ENCODE results near the gene ADCY2. TPM values are rescaled to one million over a fixed set of nuclear protein-coding genes. Genes with fewer than 3 reads are reported as not detected.

ADCY2 gene
- polyA plus RNA-seq, 1 of the 3 experiments (the other 2 are of a cell fraction): not detected

- WGBS (ENCODE audit: low lambda C conversion rate): 5% methylated on average over 2 of the region's 2 CpGs
- Histone ChIP-seq H3K79me2 (ENCODE audit: insufficient read depth) (no peaks in the 10 kb centered on the region), H3K9ac (no peak overlapping the region), H3K27me3 (ENCODE audit: insufficient read depth) (no peaks in the 10 kb centered on the region), H3K9me2 (no peaks in the 10 kb centered on the region), H3K4me1 (ENCODE audit: control insufficient read depth in 1 of 2, insufficient read depth in 2 of 2, low read depth in 1 of 2, low read length in 1 of 2) (no peaks in the 10 kb centered on the region), H2AFZ (ENCODE audit: low read depth) (no peak overlapping the region), H3K36me3 (replicated peaks in 1 of 2; ENCODE audit: control insufficient read depth in 1 of 2, insufficient read depth in 2 of 2, low read length in 1 of 2) (no peaks in the 10 kb centered on the region), H3F3A (replicated peaks; ENCODE audit: insufficient read depth) (no peaks in the 10 kb centered on the region), H4K20me1 (ENCODE audit: insufficient read depth) (no peaks in the 10 kb centered on the region), H3K4me2 (no peak overlapping the region), H3K9me3 (no peaks in the 10 kb centered on the region), H3K27ac (ENCODE audit: low read depth in 2 of 2, low read length in 1 of 2) (no peak overlapping the region), H3K4me3 (ENCODE audit: low read depth in 2 of 2, low read length in 1 of 2) (no peak overlapping the region)
- CTCF ChIA-PET: no interaction called here
- TF ChIP-seq, protein P1, sequence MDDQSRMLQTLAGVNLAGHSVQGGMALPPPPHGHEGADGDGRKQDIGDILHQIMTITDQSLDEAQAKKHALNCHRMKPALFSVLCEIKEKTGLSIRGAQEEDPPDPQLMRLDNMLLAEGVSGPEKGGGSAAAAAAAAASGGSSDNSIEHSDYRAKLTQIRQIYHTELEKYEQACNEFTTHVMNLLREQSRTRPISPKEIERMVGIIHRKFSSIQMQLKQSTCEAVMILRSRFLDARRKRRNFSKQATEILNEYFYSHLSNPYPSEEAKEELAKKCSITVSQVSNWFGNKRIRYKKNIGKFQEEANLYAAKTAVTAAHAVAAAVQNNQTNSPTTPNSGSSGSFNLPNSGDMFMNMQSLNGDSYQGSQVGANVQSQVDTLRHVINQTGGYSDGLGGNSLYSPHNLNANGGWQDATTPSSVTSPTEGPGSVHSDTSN (IDR thresholded peaks at IDR 0.05): no peak
- no peak for TF ChIP-seq JUND (IDR thresholded peaks at IDR 0.05)
- TF ChIP-seq GATA2 (CRISPR knock-in tag; IDR thresholded peaks at IDR 0.05): no peak
- no peak for TF ChIP-seq RAD21 (IDR thresholded peaks at IDR 0.05; ENCODE audit: low read length)
- no peak for TF ChIP-seq RFX5 (IDR thresholded peaks at IDR 0.05; ENCODE audit: low read length)
- TF ChIP-seq MXI1 (IDR thresholded peaks at IDR 0.05; ENCODE audit: low read depth, low read length): no peak
- no peak for TF ChIP-seq EZH2phosphoT487 (IDR thresholded peaks at IDR 0.05; ENCODE audit: borderline replicate concordance, low read depth)
- TF ChIP-seq FOSL2 (IDR thresholded peaks at IDR 0.05; ENCODE audit: borderline replicate concordance, low read depth): no peak
- no peak for TF ChIP-seq GABPA (IDR thresholded peaks at IDR 0.05; ENCODE audit: low read depth)
- no peak for TF ChIP-seq EP300 (IDR thresholded peaks at IDR 0.05; ENCODE audit: borderline replicate concordance in 1 of 2, low read depth in 1 of 2, low read length in 1 of 2)
- no peak for TF ChIP-seq POLR2AphosphoS5 (IDR thresholded peaks at IDR 0.05; ENCODE audit: low read depth, low read length)
- TF ChIP-seq RXRA (IDR thresholded peaks at IDR 0.05; ENCODE audit: borderline replicate concordance, low read depth): no peak
- TF ChIP-seq YY1 (IDR thresholded peaks at IDR 0.05; ENCODE audit: low read depth): no peak
- TF ChIP-seq RCOR1 (IDR thresholded peaks at IDR 0.05; ENCODE audit: low read length): no peak
- TF ChIP-seq, protein P2, sequence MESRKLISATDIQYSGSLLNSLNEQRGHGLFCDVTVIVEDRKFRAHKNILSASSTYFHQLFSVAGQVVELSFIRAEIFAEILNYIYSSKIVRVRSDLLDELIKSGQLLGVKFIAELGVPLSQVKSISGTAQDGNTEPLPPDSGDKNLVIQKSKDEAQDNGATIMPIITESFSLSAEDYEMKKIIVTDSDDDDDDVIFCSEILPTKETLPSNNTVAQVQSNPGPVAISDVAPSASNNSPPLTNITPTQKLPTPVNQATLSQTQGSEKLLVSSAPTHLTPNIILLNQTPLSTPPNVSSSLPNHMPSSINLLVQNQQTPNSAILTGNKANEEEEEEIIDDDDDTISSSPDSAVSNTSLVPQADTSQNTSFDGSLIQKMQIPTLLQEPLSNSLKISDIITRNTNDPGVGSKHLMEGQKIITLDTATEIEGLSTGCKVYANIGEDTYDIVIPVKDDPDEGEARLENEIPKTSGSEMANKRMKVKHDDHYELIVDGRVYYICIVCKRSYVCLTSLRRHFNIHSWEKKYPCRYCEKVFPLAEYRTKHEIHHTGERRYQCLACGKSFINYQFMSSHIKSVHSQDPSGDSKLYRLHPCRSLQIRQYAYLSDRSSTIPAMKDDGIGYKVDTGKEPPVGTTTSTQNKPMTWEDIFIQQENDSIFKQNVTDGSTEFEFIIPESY (IDR thresholded peaks at IDR 0.05; ENCODE audit: borderline replicate concordance, low read depth): no peak
- TF ChIP-seq ELF1 (IDR thresholded peaks at IDR 0.05): no peak
- TF ChIP-seq NFIC (IDR thresholded peaks at IDR 0.05; ENCODE audit: borderline replicate concordance): no peak
- no peak for TF ChIP-seq SIN3A (IDR thresholded peaks at IDR 0.05; ENCODE audit: borderline replicate concordance, low read depth, low read length)
- TF ChIP-seq CHD2 (IDR thresholded peaks at IDR 0.05; ENCODE audit: low read length, partially characterized antibody): no peak
- no peak for DNase-seq
- POLR2A ChIA-PET: no interaction called here
These were observed 152.7 kb downstream of the ADCY2 start for GRCh38 chr5:7548596-7548995.

Measured in SK-N-SH (cell line).